H9 (cell line): ENCODE results near the gene CNTF. TPM values are rescaled to one million over a fixed set of nuclear protein-coding genes. Genes with fewer than 3 reads are reported as not detected.

Source experiments
- DNase-seq: peaks from one replicate; pipeline ENCODE4 v3.0.0-alpha.2; 2017
- H2AFZ ChIP-seq: one replicate; pipeline ENCODE4 v1.6.1; 2013; ENCODE audit warnings: mild to moderate bottlenecking, low read length, control low read depth, moderate library complexity
- H2AK5ac ChIP-seq: 2 replicates; pipeline ENCODE4 v1.6.1; 2013; ENCODE audit warnings: low read length, control low read depth, mixed read lengths; ENCODE audit not compliant: insufficient read length
- H2BK120ac ChIP-seq: one replicate; pipeline ENCODE4 v1.6.1; 2013; ENCODE audit warnings: low read depth, mild to moderate bottlenecking, low read length, control low read depth, inconsistent platforms; ENCODE audit not compliant: poor library complexity, severe bottlenecking
- H2BK12ac ChIP-seq: 2 replicates; pipeline ENCODE4 v1.6.1; 2013; ENCODE audit warnings: low read length, control low read depth, mixed read lengths, low read depth; ENCODE audit not compliant: insufficient read length
- H2BK15ac ChIP-seq: 2 replicates; pipeline ENCODE4 v1.6.1; 2013; ENCODE audit warnings: low read depth, low read length, control low read depth
- H2BK20ac ChIP-seq: one replicate; pipeline ENCODE4 v1.6.1; 2013; ENCODE audit warnings: low read depth, mild to moderate bottlenecking, low read length, control low read depth, inconsistent platforms; ENCODE audit not compliant: poor library complexity, severe bottlenecking
- H2BK5ac ChIP-seq: 2 replicates; pipeline ENCODE4 v1.6.1; 2013; ENCODE audit warnings: low read length, control low read depth, mixed read lengths; ENCODE audit not compliant: insufficient read length
- H3K14ac ChIP-seq: 2 replicates; pipeline ENCODE4 v1.6.1; 2013; ENCODE audit warnings: low read length, control low read depth; ENCODE audit not compliant: insufficient read depth
- H3K18ac ChIP-seq: 2 replicates; pipeline ENCODE4 v1.6.1; 2013; ENCODE audit warnings: low read depth, mild to moderate bottlenecking, mixed read lengths, low read length, control low read depth; ENCODE audit not compliant: insufficient read length
- H3K23ac ChIP-seq: 2 replicates; pipeline ENCODE4 v1.6.1; 2013; ENCODE audit warnings: low read length, control low read depth, mixed read lengths, low read depth; ENCODE audit not compliant: insufficient read length
- H3K23me2 ChIP-seq: 2 replicates; pipeline ENCODE4 v1.6.1; 2013; ENCODE audit warnings: low read depth, mild to moderate bottlenecking, mixed read lengths, low read length, control low read depth; ENCODE audit not compliant: insufficient read length, poor library complexity, severe bottlenecking
- H3K27ac ChIP-seq: 2 replicates; pipeline ENCODE4 v1.5.1; 2013; ENCODE audit warnings: low read length, control low read depth, mixed read lengths, low read depth; ENCODE audit not compliant: insufficient read length
- H3K27me3 ChIP-seq: 2 replicates; pipeline ENCODE4 v1.6.1; 2013; ENCODE audit warnings: low read length, control low read depth, inconsistent platforms; ENCODE audit not compliant: insufficient read depth
- H3K4ac ChIP-seq: 2 replicates; pipeline ENCODE4 v1.6.1; 2013; ENCODE audit warnings: low read depth, mild to moderate bottlenecking, control low read depth, inconsistent platforms, low read length, moderate library complexity
- H3K4me1 ChIP-seq: 2 replicates; pipeline ENCODE4 v1.6.1; 2013; ENCODE audit warnings: low read length, control low read depth, inconsistent platforms; ENCODE audit not compliant: insufficient read depth
- H3K4me2 ChIP-seq: 2 replicates; pipeline ENCODE4 v1.6.1; 2013; ENCODE audit warnings: low read length, control low read depth, mixed read lengths; ENCODE audit not compliant: insufficient read length, insufficient read depth
- H3K56ac ChIP-seq: 2 replicates; pipeline ENCODE4 v1.6.1; 2013; ENCODE audit warnings: low read depth, mild to moderate bottlenecking, mixed read lengths, low read length, control low read depth; ENCODE audit not compliant: insufficient read length
- H3K79me1 ChIP-seq: 2 replicates; pipeline ENCODE4 v1.6.1; 2013; ENCODE audit warnings: low read depth, mild to moderate bottlenecking, moderate library complexity, low read length, control low read depth, inconsistent platforms; ENCODE audit not compliant: insufficient read depth, poor library complexity, severe bottlenecking
- H3K79me2 ChIP-seq: 2 replicates; pipeline ENCODE4 v1.6.1; 2013; ENCODE audit warnings: low read length, control low read depth, inconsistent platforms; ENCODE audit not compliant: insufficient read depth
- H3K9ac ChIP-seq: 2 replicates; pipeline ENCODE4 v1.6.1; 2013; ENCODE audit warnings: low read length, control low read depth, mixed read lengths; ENCODE audit not compliant: insufficient read length; ENCODE audit errors: extremely low read depth
- H3K9me3 ChIP-seq: one replicate; pipeline ENCODE4 v1.6.1; 2013; ENCODE audit warnings: low read depth, low read length, inconsistent platforms; ENCODE audit not compliant: control insufficient read depth
- H3T11ph ChIP-seq: one replicate; pipeline ENCODE4 v1.6.1; 2013; ENCODE audit warnings: mild to moderate bottlenecking, low read length, control low read depth, inconsistent platforms
- H4K20me1 ChIP-seq: one replicate; pipeline ENCODE4 v1.6.1; 2013; ENCODE audit not compliant: control insufficient read depth, insufficient read length, insufficient read depth
- H4K5ac ChIP-seq: 2 replicates; pipeline ENCODE4 v1.6.1; 2013; ENCODE audit warnings: low read depth, mild to moderate bottlenecking, mixed read lengths, low read length, control low read depth; ENCODE audit not compliant: insufficient read length
- H4K8ac ChIP-seq: replicated peaks from 2 replicates; pipeline ENCODE4 v1.6.1; 2013; ENCODE audit warnings: low read length, control low read depth, mixed read lengths, low read depth; ENCODE audit not compliant: insufficient read length
- H4K91ac ChIP-seq: 2 replicates; pipeline ENCODE4 v1.6.1; 2013; ENCODE audit warnings: low read depth, mild to moderate bottlenecking, moderate library complexity, mixed read lengths, low read length, control low read depth; ENCODE audit not compliant: insufficient read length
- H3K27ac Mint-ChIP-seq, 3 experiments: 2 replicates in 2 of 3; 3 replicates in 1 of 3; pipeline ENCODE4 v1.8.0; 2020 to 2021; ENCODE audit warnings: mixed read lengths in 3 of 3, mild to moderate bottlenecking in 1 of 3, moderate library complexity in 1 of 3
- H3K27me3 Mint-ChIP-seq: 2 replicates; pipeline ENCODE4 v1.8.0; 2021; ENCODE audit warnings: low read depth, mild to moderate bottlenecking, moderate library complexity, mixed read lengths
- H3K36me3 Mint-ChIP-seq, 3 experiments: 2 replicates in 2 of 3; 3 replicates in 1 of 3; pipeline ENCODE4 v1.8.0; 2020 to 2021; ENCODE audit warnings: low read depth in 3 of 3, mixed read lengths in 3 of 3; ENCODE audit not compliant: insufficient read depth in 1 of 3
- H3K4me1 Mint-ChIP-seq, 2 experiments: 2 replicates each; pipeline ENCODE4 v1.8.0; 2020; ENCODE audit warnings: mixed read lengths in 2 of 2
- H3K4me3 Mint-ChIP-seq, 2 experiments: 2 replicates in 1 of 2; 3 replicates in 1 of 2; pipeline ENCODE4 v1.8.0; 2020 to 2021; ENCODE audit warnings: mild to moderate bottlenecking in 2 of 2, mixed read lengths in 2 of 2, moderate library complexity in 1 of 2
- H3K9me3 Mint-ChIP-seq, 2 experiments: 2 replicates in 1 of 2; 3 replicates in 1 of 2; pipeline ENCODE4 v1.8.0; 2020; ENCODE audit warnings: mild to moderate bottlenecking in 2 of 2, mixed read lengths in 2 of 2, moderate library complexity in 1 of 2
- CTCF ChIP-seq: fragments of 200-600 bp; sonication (generic); conservative IDR thresholded peaks from 3 replicates; pipeline ENCODE4 v1.8.0; 2021; ENCODE audit warnings: antibody characterized with exemption, mild to moderate bottlenecking
- WGBS: extraction: QIAGEN DNeasy Blood & Tissue Kit; methylation state at CpG from one replicate; pipeline ENCODE4 v1.1.7; 2013; ENCODE audit warnings: missing lambda C conversion rate, low lambda C conversion rate, mixed read lengths; ENCODE audit not compliant: insufficient read length; ENCODE audit errors: extremely low coverage; 5-methylcytosine and 5-hydroxymethylcytosine counted together
- total RNA-seq: library from RNA; stranded (reverse); gene quantifications from 2 replicates; pipeline ENCODE4 v1.2.1, GENCODE V29; 2021

CNTF gene
- total RNA-seq, 1 experiment from 2014 or later = 3.5 TPM

DNA sequence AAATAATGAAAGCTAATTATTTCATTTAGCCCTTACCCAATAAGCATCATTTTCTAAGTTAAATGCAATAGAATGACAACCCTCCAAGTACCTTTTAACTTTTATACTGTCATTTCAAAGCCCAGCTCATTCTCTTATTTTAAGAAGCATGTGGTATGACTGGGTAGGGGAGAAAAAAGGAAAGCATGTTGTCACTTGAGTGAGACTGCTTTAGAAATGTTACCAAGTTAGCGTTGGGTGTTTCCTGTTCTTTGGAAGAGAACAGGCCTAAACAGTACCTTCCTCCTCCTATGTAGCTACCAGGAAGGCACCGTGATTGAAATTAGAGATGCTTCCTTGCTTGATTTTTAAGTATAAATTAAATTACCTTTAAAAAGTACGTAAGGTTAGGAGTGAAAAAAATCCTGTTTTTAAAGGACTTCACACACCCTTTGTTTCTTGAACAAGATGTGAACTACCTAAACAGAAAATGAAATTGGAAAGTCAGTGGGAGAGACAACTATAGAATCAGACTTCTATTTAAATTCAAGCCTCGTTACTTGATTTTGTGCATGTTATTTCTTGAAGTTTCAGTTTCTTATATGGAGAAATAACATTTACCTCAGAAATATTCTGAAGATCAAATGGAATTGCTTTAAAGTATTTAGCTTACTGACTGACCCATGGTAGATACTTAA lies 741 bp upstream of the CNTF start:
- no CpG with 5 or more reads among the region's 4 CpGs for WGBS
- no peak overlapping the region for H3K56ac ChIP-seq
- no peaks in the 10 kb centered on the region for H3K79me1 ChIP-seq
- H3K27me3 ChIP-seq = no peaks in the 10 kb centered on the region; the same call in 1 of the 2 replicates
- H2BK12ac ChIP-seq = no peak overlapping the region
- H2AK5ac ChIP-seq = no peak overlapping the region
- H3K4me1 Mint-ChIP-seq = peaks cover 6 to 10% of the 10 kb centered on the region in 2 experiments; a peak in 2 of 4 replicates
- H3K4me1 ChIP-seq = peaks cover 3% of the 10 kb centered on the region; the same call in 1 of the 2 replicates
- H3T11ph ChIP-seq = no peak overlapping the region
- no peak overlapping the region for H3K23ac ChIP-seq
- no peak overlapping the region for H3K18ac ChIP-seq
- no peak for DNase-seq
- no peak overlapping the region for H2BK120ac ChIP-seq
- H3K27ac ChIP-seq = no peak overlapping the region
- H3K79me2 ChIP-seq = no peaks in the 10 kb centered on the region
- no peaks in the 10 kb centered on the region for H3K23me2 ChIP-seq
- TF ChIP-seq CTCF = no peak
- no peak overlapping the region for H3K4me3 Mint-ChIP-seq
- no peak overlapping the region for H4K5ac ChIP-seq
- H2BK15ac ChIP-seq = no peak overlapping the region
- H2BK5ac ChIP-seq = no peak overlapping the region
- H3K9me3 Mint-ChIP-seq = no peaks in the 10 kb centered on the region; a peak in 1 of 5 replicates
- no peak overlapping the region for H4K91ac ChIP-seq
- H4K8ac ChIP-seq = no peak overlapping the region
- H3K9ac ChIP-seq = no peak overlapping the region
- H3K27ac Mint-ChIP-seq = no peak overlapping the region
- no peak overlapping the region for H3K14ac ChIP-seq
- H3K4me2 ChIP-seq = no peak overlapping the region
- H3K36me3 Mint-ChIP-seq = peaks cover 47 to 68% (median 65%) of the 10 kb centered on the region in 3 experiments; a peak in 6 of 7 replicates
- H2BK20ac ChIP-seq = no peak overlapping the region
- no peaks in the 10 kb centered on the region for H3K27me3 Mint-ChIP-seq
- H3K4ac ChIP-seq = no peak overlapping the region
- H4K20me1 ChIP-seq = no peaks in the 10 kb centered on the region
- no peaks in the 10 kb centered on the region for H3K9me3 ChIP-seq
- H2AFZ ChIP-seq = no peak overlapping the region
